GM03348 (cell line): Measurements from ENCODE around the gene FOXO3.

Source experiments
- DNase-seq: peaks from one replicate; pipeline ENCODE4 v3.0.0; 2012; ENCODE audit warnings: low spot score

Gene FOXO3

DNA sequence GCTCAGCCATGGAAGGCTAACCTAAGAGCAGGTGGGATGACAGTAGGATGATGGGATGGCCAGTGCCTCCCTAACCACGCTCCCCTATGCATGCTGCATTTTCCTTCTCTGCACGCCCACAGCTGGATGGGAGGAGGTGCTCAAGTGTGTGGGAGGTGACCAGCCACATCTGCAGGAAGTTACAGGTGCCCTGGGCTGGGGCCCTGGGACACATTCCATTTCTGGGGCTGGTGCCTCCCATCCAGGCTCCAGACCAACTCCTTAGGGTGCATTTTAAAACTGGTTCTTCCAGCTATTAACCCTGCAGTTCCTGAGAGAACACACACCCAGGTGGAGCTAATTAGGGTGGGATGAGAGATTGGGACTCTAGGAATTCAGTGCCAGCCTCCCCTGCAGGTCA lies 152.2 kb downstream of the FOXO3 start:
- DNase-seq = no peak

DNA sequence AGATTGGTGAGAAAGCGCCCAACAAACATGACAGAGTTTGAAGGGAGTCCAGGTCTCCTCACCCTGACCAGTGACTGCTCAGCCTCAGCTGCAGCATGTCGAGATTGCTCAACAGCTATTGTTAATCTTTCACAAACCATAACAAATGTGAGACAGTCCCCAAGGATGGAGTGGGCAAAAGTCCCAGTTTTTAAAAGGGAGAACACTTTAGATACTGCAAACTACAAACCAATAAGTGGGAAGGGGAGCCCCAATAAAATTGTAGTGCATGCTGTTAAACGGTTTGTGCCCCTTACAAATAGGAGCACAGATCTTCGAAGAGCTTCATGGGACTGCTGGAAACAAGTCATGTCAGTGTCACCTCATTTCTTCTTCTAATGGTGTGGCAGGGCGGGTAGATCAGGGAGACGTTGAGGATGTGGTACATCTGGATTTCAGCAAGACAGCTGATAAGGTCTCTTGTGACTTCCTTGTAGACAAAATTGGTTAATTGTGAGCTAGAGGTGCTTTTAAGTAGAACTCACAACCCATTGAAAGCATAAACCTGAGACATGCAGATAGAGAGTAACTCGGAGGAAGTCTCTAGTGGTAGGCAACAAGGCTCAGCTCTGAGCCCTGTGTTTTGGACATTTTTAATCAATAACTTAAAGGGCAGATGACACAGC lies 153.5 kb downstream of the FOXO3 start:
- DNase-seq = peak; percentile 82

DNA sequence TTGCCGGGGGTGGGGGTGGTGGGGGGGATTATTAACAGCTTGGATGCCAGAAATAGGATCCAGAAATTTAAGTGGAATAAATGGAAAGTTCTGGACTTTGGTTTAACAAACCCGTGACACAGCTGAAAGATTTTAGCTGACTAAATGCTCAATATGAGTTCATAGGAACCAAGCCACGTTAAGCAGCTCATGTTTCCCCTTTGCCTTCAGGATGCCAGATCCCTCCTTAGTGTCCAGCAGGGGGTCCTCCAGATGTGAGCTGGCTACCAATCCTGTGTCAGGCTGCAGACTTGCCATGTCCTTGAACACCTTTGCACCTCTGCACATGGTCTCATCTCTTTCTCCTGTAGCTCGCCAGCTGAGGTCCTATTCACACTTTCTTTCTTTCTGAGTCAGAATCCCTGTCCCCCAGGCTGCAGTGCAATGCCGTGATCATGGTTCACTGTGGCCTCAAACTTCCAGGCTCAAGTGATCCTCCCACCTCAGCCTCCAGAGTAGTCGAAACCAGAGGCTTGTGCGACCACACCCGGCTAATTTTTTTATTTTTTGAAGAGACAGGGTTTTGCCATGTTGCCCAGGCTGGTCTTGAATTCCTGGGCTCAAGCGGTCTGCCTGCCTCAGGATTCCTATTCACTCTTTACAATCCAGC lies 154.2 kb downstream of the FOXO3 start:
- DNase-seq = peak; percentile 31

DNA sequence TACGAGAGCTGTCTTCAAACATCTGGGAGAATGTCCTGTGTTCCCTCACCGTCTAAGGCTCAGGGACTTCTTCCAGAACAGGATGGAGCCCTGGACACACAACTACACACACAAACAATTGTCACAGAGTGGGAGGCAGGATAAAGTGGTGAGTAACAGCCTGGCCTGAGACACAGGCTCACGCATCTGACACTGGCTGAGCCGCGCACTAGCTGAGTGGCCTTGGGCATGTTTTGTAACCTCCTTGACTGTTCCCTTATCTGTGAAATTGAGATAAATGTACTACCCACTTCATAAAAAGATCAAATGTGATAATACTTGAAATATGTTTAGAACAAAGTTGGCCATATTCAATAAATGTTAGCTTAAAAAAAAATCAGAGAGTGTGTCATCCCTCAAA lies 155.1 kb downstream of the FOXO3 start:
- DNase-seq = no peak

DNA sequence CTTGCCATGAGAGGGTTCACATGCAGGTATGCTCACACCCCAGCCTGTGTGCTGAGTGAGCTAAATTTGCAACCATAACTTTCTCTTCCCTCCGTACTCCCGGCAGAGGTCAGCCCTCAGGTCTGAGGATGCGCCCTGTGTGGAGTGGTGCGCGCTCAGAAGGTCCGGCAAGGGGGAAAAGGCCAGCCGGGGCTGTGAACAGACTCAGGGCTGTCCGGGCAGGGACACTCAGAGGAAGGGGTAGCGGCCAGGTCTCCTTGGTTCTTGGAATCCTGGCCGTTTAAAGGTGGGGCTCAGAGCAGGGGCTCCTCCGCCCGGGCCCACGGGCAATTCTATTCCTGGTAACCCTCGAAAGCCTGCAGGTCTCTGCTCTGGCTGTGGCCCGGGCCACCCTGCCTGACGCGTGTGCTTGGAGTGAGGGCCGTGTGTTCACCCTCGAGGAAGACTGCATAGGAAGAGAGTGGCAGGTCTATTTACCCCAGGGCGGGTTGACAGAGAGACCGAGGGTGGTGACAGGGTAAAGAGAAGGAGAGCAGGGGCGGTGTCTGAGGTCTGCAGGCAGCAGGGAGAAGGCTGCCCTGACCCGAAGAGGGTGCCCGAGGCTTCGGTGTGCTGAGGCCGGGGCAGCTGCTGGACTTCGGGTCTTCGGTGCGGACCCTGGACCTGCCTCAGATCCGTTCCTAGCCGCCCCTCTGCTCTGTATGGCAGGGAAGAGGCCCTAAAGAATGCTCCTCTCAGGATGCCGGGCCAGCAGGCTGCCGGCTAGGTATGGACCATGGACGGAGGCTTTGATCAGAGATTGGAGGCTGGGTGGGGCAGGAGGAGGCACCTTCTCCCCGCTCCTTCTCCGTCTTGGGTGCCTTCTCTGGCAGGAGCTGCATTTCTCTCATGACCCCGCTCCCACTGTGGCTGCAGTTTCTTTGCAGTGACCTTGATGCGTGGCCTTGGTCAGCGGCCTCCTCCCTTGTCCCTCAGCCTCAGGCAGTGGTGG lies 156.4 kb downstream of the FOXO3 start:
- DNase-seq = no peak

DNA sequence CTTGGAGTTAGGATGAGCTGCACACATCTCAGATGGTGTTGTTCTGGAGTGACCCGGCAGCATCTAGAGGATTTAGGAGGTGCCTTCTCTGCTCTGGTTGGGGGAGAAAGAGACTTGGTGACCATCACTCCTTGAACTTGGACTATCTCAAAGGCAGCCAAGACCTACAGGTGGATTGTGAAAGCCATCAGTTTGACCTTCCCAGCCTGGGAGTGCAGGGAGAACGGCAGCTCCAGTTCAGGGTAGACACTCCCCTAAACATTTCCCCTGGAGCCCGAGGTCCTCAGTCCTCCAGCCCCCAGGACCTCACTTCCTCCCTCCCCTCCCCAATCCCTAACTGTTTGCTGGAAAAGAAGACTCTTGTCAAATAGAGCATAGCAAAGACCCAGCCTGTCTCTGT lies 158.8 kb downstream of the FOXO3 start:
- no peak for DNase-seq

DNA sequence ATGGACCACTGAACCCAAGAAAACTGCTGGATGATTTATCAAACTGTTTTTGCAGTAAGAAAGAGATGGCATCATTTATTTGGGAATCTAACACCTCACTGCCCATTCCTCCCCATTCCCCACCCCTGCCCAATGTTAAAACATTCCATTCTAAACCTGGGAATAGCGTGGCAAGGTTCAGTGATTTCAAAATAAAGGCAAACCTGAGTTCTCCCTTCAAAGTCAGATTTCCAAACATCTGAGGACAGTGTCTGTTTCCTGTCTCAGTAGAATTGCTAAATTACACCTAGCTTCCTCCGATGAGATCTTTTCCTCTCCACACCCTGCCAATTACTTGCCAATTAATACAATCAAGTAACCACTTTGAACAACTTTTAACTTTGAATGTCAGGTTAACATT lies 160.1 kb downstream of the FOXO3 start:
- DNase-seq = no peak

DNA sequence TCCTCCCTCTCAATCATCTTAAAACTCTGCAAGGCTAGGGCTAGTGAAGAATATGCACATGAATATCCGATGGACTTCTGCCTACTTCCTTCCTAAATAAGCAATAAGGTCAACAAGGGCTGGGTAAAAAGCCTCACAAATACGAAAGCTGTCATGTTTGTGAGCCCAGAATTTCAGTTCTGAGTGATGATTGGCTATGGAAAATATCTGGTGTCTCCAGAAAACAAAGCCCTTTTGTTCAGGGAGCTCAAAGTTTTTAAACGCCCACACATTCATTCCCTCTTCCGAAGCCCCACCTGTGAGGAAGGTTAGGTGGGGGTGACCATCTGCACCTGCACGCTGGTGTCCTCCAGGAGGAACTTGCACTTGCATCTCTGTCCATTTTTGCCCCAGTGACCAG lies 160.6 kb downstream of the FOXO3 start:
- DNase-seq = no peak

DNA sequence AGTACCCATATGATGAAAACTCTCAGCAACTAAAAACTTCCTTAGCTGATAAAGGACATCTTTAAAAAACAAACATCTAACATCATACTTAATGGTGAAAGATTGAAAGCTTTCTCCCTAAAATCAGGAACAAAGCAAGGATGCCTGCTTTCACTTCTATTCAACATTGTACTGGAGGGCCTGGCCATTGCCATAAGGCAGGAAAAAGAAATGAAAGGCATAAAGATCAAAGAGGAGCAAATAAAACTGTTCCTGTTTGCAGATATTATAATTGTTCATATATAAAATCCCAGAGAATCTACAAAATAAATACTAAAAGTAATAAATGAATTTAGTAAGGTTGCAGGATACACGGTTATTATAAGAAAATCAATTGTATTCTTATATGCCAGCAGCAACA lies 162.9 kb downstream of the FOXO3 start:
- no peak for DNase-seq

DNA sequence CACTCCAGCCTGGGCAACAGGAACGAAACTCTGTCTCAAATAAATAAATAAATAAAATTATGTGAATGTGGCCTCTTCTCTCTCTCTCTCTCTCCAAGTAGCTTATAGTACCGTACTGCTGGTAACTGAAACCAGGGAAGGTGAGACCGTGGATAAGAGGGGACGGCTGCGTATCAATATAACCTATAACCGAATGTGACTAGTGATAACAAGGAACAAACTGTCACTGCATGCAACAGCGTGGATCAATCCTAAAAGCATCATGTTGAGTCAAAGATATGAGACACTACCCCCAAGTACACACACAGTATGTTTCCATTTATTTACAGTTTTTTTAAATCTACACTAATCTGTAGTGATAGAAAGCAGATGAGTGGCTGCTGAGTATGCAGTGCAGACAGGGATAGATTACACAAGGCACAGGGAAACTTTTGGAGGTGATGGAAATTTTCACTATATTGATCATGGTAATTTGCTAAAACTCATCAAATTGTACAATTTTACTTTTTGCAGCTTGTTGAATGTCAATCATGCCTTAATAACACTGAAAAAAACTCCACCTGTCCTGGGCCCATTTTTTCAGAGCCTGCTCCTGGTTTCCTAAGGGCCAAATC lies 166.1 kb downstream of the FOXO3 start:
- DNase-seq = no peak

DNA sequence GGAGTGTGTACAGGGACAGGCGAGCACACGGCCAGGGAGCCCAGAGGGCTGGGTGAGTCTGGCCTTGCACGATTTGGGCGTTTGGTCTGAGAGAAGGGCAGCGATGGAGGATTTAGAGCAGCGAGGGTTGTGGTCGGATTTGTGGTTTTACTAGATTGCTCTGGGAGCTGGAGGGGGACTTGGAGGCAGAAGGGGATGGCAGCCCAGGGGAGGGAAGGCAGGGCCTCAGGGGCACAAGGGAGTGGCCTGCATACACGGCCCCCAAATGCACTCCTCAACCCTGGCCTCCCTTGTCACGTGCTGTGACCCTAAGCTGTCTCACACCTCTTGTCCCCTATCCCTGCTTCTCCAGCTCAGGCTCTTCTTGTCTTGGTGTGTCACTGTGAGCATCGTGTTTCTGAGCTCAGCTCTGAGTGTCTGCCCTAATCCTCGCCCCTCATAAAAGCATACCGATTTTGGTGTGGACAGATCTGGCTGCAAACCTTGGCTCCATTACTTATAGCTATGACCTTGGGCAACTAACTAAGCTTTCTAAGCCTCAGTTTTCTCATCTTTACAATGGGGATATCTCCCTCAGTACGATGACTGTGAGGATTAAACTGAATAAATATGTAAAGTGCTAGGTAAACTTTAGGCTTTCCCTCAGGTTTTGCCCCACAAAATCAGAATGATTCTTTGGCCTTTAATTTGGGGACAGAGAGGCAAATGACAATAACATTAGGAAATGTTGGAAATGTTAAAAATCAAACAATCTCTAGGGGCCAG lies 167.4 kb downstream of the FOXO3 start:
- DNase-seq = no peak

DNA sequence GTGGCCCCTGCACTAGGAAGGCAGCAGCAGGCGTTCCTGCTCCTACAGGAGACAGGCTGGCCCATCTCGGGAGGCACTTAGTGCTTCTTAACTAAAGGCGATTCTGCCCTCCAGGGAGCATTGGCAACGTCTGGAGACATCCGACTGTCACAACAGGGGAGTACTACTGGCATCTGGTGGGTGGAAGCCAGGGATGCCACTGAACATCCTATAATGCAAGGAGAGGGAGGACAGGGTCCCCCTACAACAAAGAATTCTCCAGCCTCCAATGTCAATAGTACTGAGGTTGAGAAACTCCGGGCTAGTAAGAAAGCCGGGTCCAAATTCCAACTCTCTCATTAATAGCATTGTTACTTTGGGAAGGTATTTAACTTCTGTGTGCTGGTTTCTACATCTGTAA lies 168.1 kb downstream of the FOXO3 start:
- DNase-seq = no peak

DNA sequence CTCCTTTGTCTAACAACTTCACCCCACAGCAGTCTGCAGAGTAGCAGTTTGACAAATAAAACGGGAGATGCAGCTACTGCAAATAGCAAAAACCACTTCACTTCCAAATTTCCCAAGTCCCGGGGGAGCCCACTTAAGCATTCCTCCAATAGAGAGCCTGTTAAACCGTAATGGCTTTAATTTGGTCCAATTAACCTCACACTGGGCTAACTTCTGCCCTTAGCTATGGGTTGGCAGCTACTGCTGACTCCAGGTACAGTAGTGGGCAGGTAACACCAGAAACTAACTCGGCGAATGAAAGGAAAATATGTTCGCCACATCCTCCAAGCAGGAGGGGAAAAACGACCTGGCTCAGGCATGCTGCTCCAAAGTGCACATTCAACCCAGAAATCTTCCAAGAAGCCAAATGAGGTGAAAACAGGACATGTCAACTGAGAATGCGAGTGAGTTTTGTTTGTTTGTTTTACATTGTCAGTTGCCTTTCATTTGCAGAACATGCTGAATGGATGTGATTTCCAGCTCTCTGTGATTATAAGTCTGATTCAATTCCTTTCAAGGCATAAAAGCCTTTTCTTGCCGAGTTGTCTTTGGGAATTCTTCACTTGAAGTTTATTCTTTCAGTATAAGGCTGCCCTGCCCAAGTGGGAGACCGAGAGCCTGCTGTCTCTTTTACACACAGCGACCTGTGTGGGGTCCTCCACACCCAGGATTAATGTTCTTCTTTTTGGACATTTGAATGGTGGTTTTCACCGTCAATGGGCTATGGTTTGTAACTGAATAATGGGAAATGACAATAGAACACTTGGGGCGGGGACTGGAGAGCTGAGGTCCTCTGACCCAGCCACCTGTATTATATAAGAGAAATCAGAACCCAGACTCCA lies 170.2 kb downstream of the FOXO3 start:
- DNase-seq = no peak

DNA sequence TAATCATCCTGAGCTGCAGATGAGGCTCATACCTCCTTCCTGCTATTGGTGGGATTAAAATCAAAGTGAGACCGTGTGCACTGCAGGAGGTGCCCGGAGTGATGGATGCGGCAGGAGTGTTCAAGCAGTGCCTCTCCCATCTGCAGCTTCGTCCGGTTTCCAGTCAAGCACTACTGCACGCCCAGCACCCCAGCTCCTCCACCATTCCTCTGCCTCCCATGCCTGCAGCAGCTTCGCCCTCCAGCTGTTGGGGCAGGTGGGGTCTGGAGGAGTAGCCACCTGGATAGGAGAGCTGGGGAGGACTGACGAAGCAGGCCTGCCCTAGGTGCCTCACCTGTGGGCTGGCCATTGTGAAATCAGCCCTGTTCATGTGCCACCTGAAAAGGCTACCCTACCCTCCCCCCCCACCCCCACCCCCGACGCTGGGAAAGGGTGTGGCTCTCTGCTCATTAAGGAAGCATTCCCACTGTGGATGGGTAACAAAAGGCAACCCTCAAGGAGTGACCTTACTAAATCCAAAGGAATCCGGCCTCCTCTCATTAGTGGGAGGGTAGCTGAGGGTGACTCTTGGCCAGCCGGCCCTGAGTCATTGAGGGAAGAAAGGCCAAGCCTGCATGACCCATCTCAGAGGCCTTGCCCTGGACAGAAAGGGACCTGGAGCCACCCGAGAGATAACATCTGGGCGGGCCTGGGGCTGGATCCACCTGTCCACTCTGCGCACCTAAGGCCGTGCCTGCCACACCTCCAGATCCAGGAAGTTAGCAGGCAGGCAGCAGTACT lies 171.6 kb downstream of the FOXO3 start:
- peak; percentile 68 for DNase-seq

DNA sequence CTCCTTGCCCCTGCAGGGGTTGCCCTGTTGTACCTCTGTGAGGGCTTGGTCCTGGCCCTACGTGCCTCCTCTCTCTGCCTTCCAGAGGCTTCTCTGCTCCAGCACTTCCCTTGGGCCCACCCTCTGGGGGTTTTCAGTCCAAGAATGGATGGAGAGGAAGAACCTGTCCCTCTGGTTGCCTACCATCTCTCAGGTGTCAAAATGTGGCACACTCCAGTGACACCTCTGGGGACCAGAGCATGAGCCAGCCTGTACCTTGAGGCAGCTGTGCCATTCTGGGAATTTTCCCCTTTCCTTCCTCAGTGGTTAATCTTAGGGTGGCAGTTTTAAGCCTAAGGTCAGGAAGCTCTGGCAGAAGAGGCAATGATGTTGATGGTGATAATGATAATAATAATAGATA lies 172.3 kb downstream of the FOXO3 start:
- DNase-seq = no peak

DNA sequence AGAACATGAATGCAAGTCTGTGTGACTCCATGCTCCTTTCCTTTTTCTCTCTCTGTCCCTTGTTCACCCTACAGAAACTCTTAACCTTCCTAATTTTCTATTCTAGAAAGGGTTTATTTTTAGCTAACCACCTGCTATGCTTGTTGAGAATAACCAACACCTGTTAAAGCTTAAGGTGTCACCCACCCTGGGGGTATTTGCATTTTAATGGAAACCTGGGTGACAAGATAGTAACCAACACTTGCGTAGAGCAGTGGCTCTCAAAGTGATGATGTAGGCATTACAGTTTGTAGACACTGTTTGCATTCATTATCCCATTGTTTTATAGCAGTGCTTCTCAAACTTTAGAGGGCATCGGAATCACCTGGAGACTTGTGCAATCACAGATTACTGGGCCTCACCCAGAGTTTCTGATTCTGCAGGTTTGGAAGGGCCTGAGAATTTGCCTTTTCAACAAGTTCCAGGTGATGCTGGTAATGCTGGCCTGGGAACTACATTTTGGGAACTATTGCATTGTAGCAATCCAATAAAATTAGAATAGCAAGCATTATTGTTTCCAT lies 173.1 kb downstream of the FOXO3 start:
- DNase-seq = no peak
